Ishikawa (cell line): Measurements from ENCODE around the gene MOCS1.

ENCODE experiments used
- MAX ChIP-seq: IDR thresholded peaks from 2 replicates; pipeline ENCODE4 v1.6.1; 2012
- TAF1 ChIP-seq: IDR thresholded peaks from 2 replicates; pipeline ENCODE4 v1.6.1; 2012; ENCODE audit warnings: low read depth, mild to moderate bottlenecking

DNA sequence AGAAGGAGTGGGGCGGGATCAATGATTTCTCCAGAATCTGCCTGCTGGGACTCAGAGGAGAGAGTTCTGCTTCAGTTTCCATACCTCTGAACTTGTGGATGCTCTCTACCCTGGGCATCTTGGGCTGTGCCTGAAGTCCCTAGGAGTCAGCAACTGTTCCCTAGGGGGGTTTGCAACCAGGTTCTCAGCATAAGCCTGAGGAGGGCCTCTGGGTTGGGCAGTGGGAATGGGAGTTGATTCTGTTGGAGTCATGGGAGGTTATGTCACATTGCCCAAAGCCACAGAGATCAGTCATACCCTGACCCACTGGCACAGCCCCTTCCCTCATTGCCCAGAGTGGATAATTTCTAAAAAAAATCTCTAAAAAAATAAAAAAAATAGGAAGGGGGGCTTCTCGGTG is 47.4 kb downstream of the MOCS1 start:
- TF ChIP-seq TAF1 (no peak), MAX (no peak)
